Natural killer cell treated with Interleukin-12 subunit alpha and Interleukin-12 subunit beta and Interleukin-15 and Interleukin-18, amount 100 ng/mL, for 72 hours (primary cell): ENCODE measurements around the gene FBLN5. TPM values are rescaled to one million over a fixed set of nuclear protein-coding genes. Genes with fewer than 3 reads are reported as not detected.

Experiments used
- ATAC-seq, 2 donors: fragments of 150-1000 bp; cut with Tn5 transposase in 1 of 2; sonication (Bioruptor Pico), chemical (Tn5 transposase) in 1 of 2; 2 replicates each; pipeline ENCODE4 v1.10.0; 2021
- DNase-seq: peaks from one replicate; pipeline ENCODE4 v3.0.0; 2022; ENCODE audit warnings: low spot score
- H3K27ac Mint-ChIP-seq, 2 donors: 1 replicate in 1 of 2; 2 replicates in 1 of 2; pipeline ENCODE4 v1.8.0; 2022; ENCODE audit warnings: mixed read lengths in 2 of 2, mild to moderate bottlenecking in 1 of 2, moderate library complexity in 1 of 2
- H3K27me3 Mint-ChIP-seq, 2 donors: 1 replicate in 1 of 2; 2 replicates in 1 of 2; pipeline ENCODE4 v1.8.0; 2022; ENCODE audit warnings: mixed read lengths in 2 of 2
- H3K36me3 Mint-ChIP-seq: one replicate; pipeline ENCODE4 v1.8.0; 2022; ENCODE audit warnings: mixed read lengths
- H3K4me1 Mint-ChIP-seq, 2 donors: 1 replicate in 1 of 2; 2 replicates in 1 of 2; pipeline ENCODE4 v1.8.0; 2022; ENCODE audit warnings: low read depth in 2 of 2, mixed read lengths in 2 of 2, mild to moderate bottlenecking in 1 of 2
- H3K4me3 Mint-ChIP-seq: one replicate; pipeline ENCODE4 v1.8.0; 2022; ENCODE audit warnings: mixed read lengths
- H3K9me3 Mint-ChIP-seq: 2 replicates; pipeline ENCODE4 v1.8.0; 2022; ENCODE audit warnings: mixed read lengths
- total RNA-seq, 2 donors: library from RNA; stranded (reverse); gene quantifications; one replicate each; pipeline ENCODE4 v1.2.3, GENCODE V29; 2022

Gene FBLN5
- total RNA-seq, 2 donors from 2014 or later: not detected

GRCh38 chr14:91963465-91963864 is 16.0 kb upstream of the FBLN5 start:
- Mint-ChIP-seq H3K27me3 (no peaks in the 10 kb centered on the region), H3K27ac (no peak overlapping the region), H3K4me3 (no peak overlapping the region), H3K36me3 (peaks cover 2% of the 10 kb centered on the region), H3K4me1 (peaks cover 2% of the 10 kb centered on the region in 2 donors), H3K9me3 (no peaks in the 10 kb centered on the region)
- ATAC-seq (no peak), DNase-seq (no peak)

GRCh38 chr14:91961297-91962220 is 14.1 kb upstream of the FBLN5 start:
- H3K4me1 Mint-ChIP-seq: no peaks in the 10 kb centered on the region
- no peaks in the 10 kb centered on the region for H3K36me3 Mint-ChIP-seq
- no peak overlapping the region for H3K27ac Mint-ChIP-seq
- DNase-seq (no peak), ATAC-seq (no peak)
- H3K4me3 Mint-ChIP-seq: no peak overlapping the region
- H3K27me3 Mint-ChIP-seq: peaks cover 0 to 4% of the 10 kb centered on the region in 2 donors
- no peaks in the 10 kb centered on the region for H3K9me3 Mint-ChIP-seq

DNA sequence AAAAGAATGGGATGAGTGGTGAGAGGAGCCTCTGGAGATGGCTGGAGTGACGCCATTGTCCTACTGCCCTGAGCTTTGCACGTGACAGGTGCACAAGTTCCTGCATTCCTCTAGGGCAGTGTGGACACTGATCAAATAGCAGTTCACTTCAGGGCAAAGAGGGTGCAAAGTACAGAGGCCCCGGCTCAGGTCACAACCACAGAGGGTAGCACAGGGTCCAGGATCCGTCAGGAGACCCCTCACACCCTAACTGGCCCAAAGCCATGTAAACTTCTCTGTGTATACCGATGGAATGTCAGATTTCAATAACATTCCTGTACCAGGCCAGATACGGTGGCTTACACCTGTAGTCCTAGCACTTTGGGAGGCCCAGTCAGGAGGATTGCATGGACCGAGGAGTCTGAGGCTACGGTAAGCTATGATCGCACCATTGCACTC is 10.4 kb upstream of the FBLN5 start:
- H3K9me3 Mint-ChIP-seq: no peaks in the 10 kb centered on the region
- no peak for ATAC-seq
- peaks cover 0 to 7% of the 10 kb centered on the region in 2 donors for H3K27me3 Mint-ChIP-seq
- H3K4me3 Mint-ChIP-seq: no peak overlapping the region
- DNase-seq: no peak
- no peaks in the 10 kb centered on the region for H3K4me1 Mint-ChIP-seq
- no peak overlapping the region for H3K27ac Mint-ChIP-seq
- H3K36me3 Mint-ChIP-seq: no peaks in the 10 kb centered on the region

GRCh38 chr14:91956616-91957015 is 9.1 kb upstream of the FBLN5 start:
- no peaks in the 10 kb centered on the region for H3K4me1 Mint-ChIP-seq
- no peaks in the 10 kb centered on the region for H3K9me3 Mint-ChIP-seq
- H3K27ac Mint-ChIP-seq: no peak overlapping the region
- H3K4me3 Mint-ChIP-seq: no peak overlapping the region
- no peaks in the 10 kb centered on the region for H3K36me3 Mint-ChIP-seq
- DNase-seq: no peak
- peaks cover 0 to 7% of the 10 kb centered on the region in 2 donors for H3K27me3 Mint-ChIP-seq
- ATAC-seq: no peak

- H3K27me3 Mint-ChIP-seq: peaks cover 5 to 10% of the 10 kb centered on the region in 2 donors
- H3K27ac Mint-ChIP-seq: no peak overlapping the region
- ATAC-seq (no peak), DNase-seq (no peak)
- no peak overlapping the region for H3K4me3 Mint-ChIP-seq
- no peaks in the 10 kb centered on the region for H3K9me3 Mint-ChIP-seq
- no peaks in the 10 kb centered on the region for H3K4me1 Mint-ChIP-seq
- H3K36me3 Mint-ChIP-seq: no peaks in the 10 kb centered on the region
Measured at GRCh38 chr14:91955168-91955567, 7.7 kb upstream of the FBLN5 start.

- Mint-ChIP-seq H3K9me3 (no peaks in the 10 kb centered on the region), H3K4me3 (no peak overlapping the region), H3K36me3 (no peaks in the 10 kb centered on the region), H3K27ac (no peak overlapping the region), H3K27me3 (peaks cover 6 to 10% of the 10 kb centered on the region in 2 donors), H3K4me1 (peaks cover 0 to under 1% of the 10 kb centered on the region in 2 donors)
- DNase-seq (no peak), ATAC-seq (no peak)
Measured at GRCh38 chr14:91953170-91953985, 5.9 kb upstream of the FBLN5 start.

DNA sequence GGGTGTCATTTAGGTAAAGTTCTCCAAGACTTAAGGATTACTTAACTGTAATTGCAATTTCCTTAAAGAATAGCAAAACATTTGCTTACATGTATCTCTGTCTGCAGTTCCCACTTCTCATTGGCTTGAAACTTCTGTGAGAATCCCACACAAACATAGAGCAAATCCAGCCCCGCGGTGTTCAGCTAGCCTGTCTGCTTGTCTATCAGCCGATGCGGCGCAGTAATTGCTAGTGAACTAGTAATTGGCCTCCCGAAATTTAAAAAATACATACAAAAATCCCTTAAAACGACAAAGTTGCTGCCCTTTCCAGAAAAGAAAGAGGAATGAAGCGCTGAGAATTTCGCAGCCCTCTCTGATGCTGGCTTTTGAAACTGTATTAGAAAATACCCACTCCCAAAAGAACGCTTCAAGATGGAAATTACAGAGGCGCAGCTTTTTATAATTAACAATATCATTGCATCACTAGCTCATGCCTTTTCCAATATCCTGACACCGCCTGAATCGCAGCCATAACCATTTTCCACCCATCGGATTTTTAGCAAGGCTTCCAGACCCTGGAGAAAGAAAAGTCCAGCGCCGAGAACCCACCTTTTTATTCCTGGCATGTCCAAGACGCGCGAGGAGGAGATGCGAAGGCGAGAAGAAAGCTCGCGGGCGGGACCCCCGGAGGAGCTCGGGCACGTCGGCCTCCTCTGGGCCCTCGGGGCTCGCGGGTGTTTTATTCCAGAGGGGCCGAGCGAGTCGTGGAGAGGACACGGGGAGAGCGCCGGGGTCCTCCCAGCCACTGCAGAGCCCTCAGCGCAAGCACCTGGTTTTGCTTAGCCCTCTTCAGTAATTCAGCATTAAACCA is 646 bp downstream of the FBLN5 start:
- DNase-seq: no peak
- H3K9me3 Mint-ChIP-seq: no peaks in the 10 kb centered on the region
- peaks cover 17 to 18% of the 10 kb centered on the region in 2 donors for H3K4me1 Mint-ChIP-seq
- H3K4me3 Mint-ChIP-seq: peak overlapping the region; percentile 74
- no peak overlapping the region for H3K27ac Mint-ChIP-seq
- no peaks in the 10 kb centered on the region for H3K36me3 Mint-ChIP-seq
- H3K27me3 Mint-ChIP-seq: peaks cover 21 to 39% of the 10 kb centered on the region in 2 donors
- ATAC-seq: peak in 1 of 2 donors; percentile 21

GRCh38 chr14:91945751-91946621 is 1.5 kb downstream of the FBLN5 start:
- Mint-ChIP-seq H3K9me3 (no peaks in the 10 kb centered on the region), H3K4me1 (peaks cover 17 to 18% of the 10 kb centered on the region in 2 donors), H3K36me3 (no peaks in the 10 kb centered on the region), H3K27me3 (peaks cover 21 to 38% of the 10 kb centered on the region in 2 donors), H3K4me3 (peak overlapping the region; percentile 74), H3K27ac (no peak overlapping the region)
- no peak for DNase-seq
- ATAC-seq: no peak

- DNase-seq (no peak), ATAC-seq (no peak)
- no peak overlapping the region for H3K4me3 Mint-ChIP-seq
- peaks cover 12 to 14% of the 10 kb centered on the region in 2 donors for H3K4me1 Mint-ChIP-seq
- no peaks in the 10 kb centered on the region for H3K9me3 Mint-ChIP-seq
- peaks cover 15 to 28% of the 10 kb centered on the region in 2 donors for H3K27me3 Mint-ChIP-seq
- H3K36me3 Mint-ChIP-seq: no peaks in the 10 kb centered on the region
- H3K27ac Mint-ChIP-seq: no peak overlapping the region
Measured at GRCh38 chr14:91942946-91943345, 4.5 kb downstream of the FBLN5 start.

DNA sequence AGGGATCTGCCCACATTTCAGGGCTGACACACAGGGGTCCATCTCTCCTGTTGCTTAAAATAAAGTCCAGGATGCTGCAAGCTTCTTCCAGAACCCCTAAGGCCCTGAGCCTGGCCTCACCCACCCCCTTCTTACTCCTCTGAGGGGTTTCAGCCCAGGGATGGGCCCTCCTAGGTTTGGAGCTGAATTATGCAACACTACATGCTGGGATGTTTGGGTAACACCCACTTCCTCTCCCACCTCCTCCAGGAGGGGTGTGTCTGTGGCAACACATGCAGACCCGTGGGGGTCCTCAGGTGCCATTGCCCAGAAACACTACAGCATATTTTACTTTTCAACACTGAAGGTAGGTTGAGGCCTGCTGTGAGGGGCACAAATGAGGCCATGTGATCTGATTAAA is 5.4 kb downstream of the FBLN5 start:
- Mint-ChIP-seq H3K27ac (no peak overlapping the region), H3K4me3 (no peak overlapping the region), H3K4me1 (peaks cover 12 to 13% of the 10 kb centered on the region in 2 donors), H3K9me3 (no peaks in the 10 kb centered on the region), H3K27me3 (peaks cover 15 to 26% of the 10 kb centered on the region in 2 donors), H3K36me3 (no peaks in the 10 kb centered on the region)
- ATAC-seq (no peak), DNase-seq (no peak)

- no peak overlapping the region for H3K27ac Mint-ChIP-seq
- peaks cover 4% of the 10 kb centered on the region in 2 donors for H3K4me1 Mint-ChIP-seq
- ATAC-seq: no peak
- no peak overlapping the region for H3K4me3 Mint-ChIP-seq
- no peaks in the 10 kb centered on the region for H3K36me3 Mint-ChIP-seq
- no peak for DNase-seq
- peaks cover 10 to 11% of the 10 kb centered on the region in 2 donors for H3K27me3 Mint-ChIP-seq
- H3K9me3 Mint-ChIP-seq: no peaks in the 10 kb centered on the region
Measured at GRCh38 chr14:91940209-91940608, 7.3 kb downstream of the FBLN5 start.

DNA sequence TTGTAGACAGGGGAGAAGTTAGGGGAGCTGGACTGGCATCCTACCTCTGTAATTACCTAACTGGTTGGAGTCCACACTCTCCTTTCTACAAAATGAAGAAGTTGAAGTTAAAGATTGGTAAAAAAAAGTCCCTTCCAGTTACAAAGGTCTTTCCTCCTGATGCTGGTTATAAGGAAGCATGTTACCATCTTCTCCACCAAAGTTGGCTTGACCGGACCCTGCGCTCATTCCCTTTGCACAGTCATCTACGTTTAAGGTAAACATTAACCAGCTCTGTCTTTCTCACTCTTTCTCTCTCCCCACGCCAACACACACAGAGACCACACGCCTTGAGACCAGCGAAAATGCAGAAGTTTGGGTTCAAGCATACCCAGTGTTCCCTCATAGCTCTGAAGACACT is 11.9 kb downstream of the FBLN5 start:
- DNase-seq (no peak), ATAC-seq (no peak)
- H3K9me3 Mint-ChIP-seq: no peaks in the 10 kb centered on the region
- H3K36me3 Mint-ChIP-seq: no peaks in the 10 kb centered on the region
- no peak overlapping the region for H3K4me3 Mint-ChIP-seq
- no peaks in the 10 kb centered on the region for H3K27me3 Mint-ChIP-seq
- no peak overlapping the region for H3K27ac Mint-ChIP-seq
- no peaks in the 10 kb centered on the region for H3K4me1 Mint-ChIP-seq
